ENCODE data around the gene PRAMEF20. TPM values are rescaled to one million over a fixed set of nuclear protein-coding genes. Genes with fewer than 3 reads are reported as not detected.
"Not testable (repeated sequence)": the region's sequence is repeated elsewhere in the genome, so short reads cannot be mapped to it uniquely, and the experiment has no call there.

Gene PRAMEF20
- total and polyA plus RNA-seq, 2 of the 4 experiments (the other 2 are of a cell fraction): not detected

GRCh38 chr1:13432251-13432650 lies 22.0 kb downstream of the PRAMEF20 start:
- no peaks in the 10 kb centered on the region for H4K20me1 ChIP-seq (ENCODE audit: insufficient read depth, low read length)
- H3K4me1 ChIP-seq (ENCODE audit: control insufficient read depth, insufficient read depth, low read length): no peaks in the 10 kb centered on the region
- no peak overlapping the region for H3K4ac ChIP-seq (ENCODE audit: low read depth, low read length)
- H4K91ac ChIP-seq (ENCODE audit: insufficient read depth, low read depth, low read length): no peak overlapping the region
- POLR2A ChIA-PET (ENCODE audit: unreplicated experiment): no interaction called here
- no peak overlapping the region for H2AFZ ChIP-seq (replicated peaks; ENCODE audit: low read length, poor library complexity)
- H3K14ac ChIP-seq (replicated peaks; ENCODE audit: low read depth, low read length): no peak overlapping the region
- no peak overlapping the region for H2AK9ac ChIP-seq (replicated peaks; ENCODE audit: low read depth, low read length, poor library complexity)
- no peak overlapping the region for H3K9ac ChIP-seq (ENCODE audit: low read depth, low read length)
- H3K9me1 ChIP-seq (ENCODE audit: insufficient read depth, low read length): no peaks in the 10 kb centered on the region
- CTCF ChIA-PET: no interaction called here
- H2BK5ac ChIP-seq (ENCODE audit: low read depth, low read length, poor library complexity, severe bottlenecking): no peak overlapping the region
- ATAC-seq (ENCODE audit: low read depth) (no peak), DNase-seq (no peak)
- no peak for TF ChIP-seq FOS (IDR thresholded peaks at IDR 0.05; ENCODE audit: low read depth, low read length)
- no peak for TF ChIP-seq MXI1 (IDR thresholded peaks at IDR 0.05; ENCODE audit: borderline replicate concordance, low read depth, low read length)
- no peak for TF ChIP-seq RAD21 (IDR thresholded peaks at IDR 0.05; ENCODE audit: low read length)
- intact Hi-C loops (cut with micrococcal nuclease): no loop called here
- dilution Hi-C loops (cut with HindIII; ENCODE audit: low sequenced_read_pairs, unreplicated experiment): no loop called here
- no peak overlapping the region for H2BK20ac ChIP-seq (ENCODE audit: low read depth, low read length)
- no peak overlapping the region for H3K18ac ChIP-seq (ENCODE audit: low read depth, low read length)
- H3K36me3 ChIP-seq (ENCODE audit: control insufficient read depth, insufficient read depth, low read length): no peaks in the 10 kb centered on the region
- WGBS, 2 experiments (ENCODE audit: extremely low coverage in 2 of 2, insufficient read length in 1 of 2): 80% methylated on average over 1 of the region's 3 CpGs; no CpG with 5 or more reads in 1 of the 2 experiments
- H2AK5ac ChIP-seq (ENCODE audit: low read depth, low read length): no peak overlapping the region
- H3K56ac ChIP-seq (ENCODE audit: extremely low read depth, insufficient read depth, low read length): no peak overlapping the region
- no peaks in the 10 kb centered on the region for H3K27me3 ChIP-seq (ENCODE audit: control insufficient read depth, insufficient read depth, low read length)
- no peak overlapping the region for H3K4me2 ChIP-seq (ENCODE audit: low read depth, low read length)
- no peak overlapping the region for H4K8ac ChIP-seq (ENCODE audit: low read depth in 2 of 2, low read length in 2 of 2)
- no peak overlapping the region for H3K27ac ChIP-seq (ENCODE audit: insufficient read depth, low read length)
- no TSS peak for BruUV-seq (replicated peaks)
- H2BK120ac ChIP-seq (ENCODE audit: low read depth, low read length): no peak overlapping the region
- no peaks in the 10 kb centered on the region for H3K79me1 ChIP-seq (ENCODE audit: low read depth in 1 of 2, low read length in 2 of 2)
- H4K5ac ChIP-seq (ENCODE audit: low read depth, low read length): no peak overlapping the region
- in situ Hi-C loops (cut with MboI; ENCODE audit: low sequenced_read_pairs): no loop called here
- H3K9me3 ChIP-seq (ENCODE audit: control insufficient read depth, insufficient read depth, low read length): peaks cover 19% of the 10 kb centered on the region; the same call in 1 of the 2 replicates
- H3K4me3 ChIP-seq (ENCODE audit: insufficient read depth, low read depth, low read length): no peak overlapping the region
- no peak overlapping the region for H2BK15ac ChIP-seq (ENCODE audit: low read depth, low read length)
- no peak overlapping the region for H3K23ac ChIP-seq (ENCODE audit: low read depth, low read length)

- H3K23ac ChIP-seq (ENCODE audit: low read depth, low read length); H3K27me3 ChIP-seq (ENCODE audit: control insufficient read depth, insufficient read depth, low read length); H2AK5ac ChIP-seq (ENCODE audit: low read depth, low read length); H4K20me1 ChIP-seq (ENCODE audit: insufficient read depth, low read length); intact Hi-C loops (cut with micrococcal nuclease); CTCF ChIA-PET; H3K4me1 ChIP-seq (ENCODE audit: control insufficient read depth, insufficient read depth, low read length); H3K27ac ChIP-seq (ENCODE audit: insufficient read depth, low read length); H4K8ac ChIP-seq (ENCODE audit: low read depth in 2 of 2, low read length in 2 of 2); ATAC-seq (ENCODE audit: low read depth); H3K14ac ChIP-seq (replicated peaks; ENCODE audit: low read depth, low read length); dilution Hi-C loops (cut with HindIII; ENCODE audit: low sequenced_read_pairs, unreplicated experiment); POLR2A ChIA-PET (ENCODE audit: unreplicated experiment); H4K5ac ChIP-seq (ENCODE audit: low read depth, low read length); H2BK15ac ChIP-seq (ENCODE audit: low read depth, low read length); H2BK20ac ChIP-seq (ENCODE audit: low read depth, low read length); H2AFZ ChIP-seq (replicated peaks; ENCODE audit: low read length, poor library complexity); H3K4ac ChIP-seq (ENCODE audit: low read depth, low read length); H2BK5ac ChIP-seq (ENCODE audit: low read depth, low read length, poor library complexity, severe bottlenecking); H3K18ac ChIP-seq (ENCODE audit: low read depth, low read length); H3K4me3 ChIP-seq (ENCODE audit: insufficient read depth, low read depth, low read length); H2BK120ac ChIP-seq (ENCODE audit: low read depth, low read length); H3K9ac ChIP-seq (ENCODE audit: low read depth, low read length); H3K36me3 ChIP-seq (ENCODE audit: control insufficient read depth, insufficient read depth, low read length); H3K79me1 ChIP-seq (ENCODE audit: low read depth in 1 of 2, low read length in 2 of 2); H3K9me1 ChIP-seq (ENCODE audit: insufficient read depth, low read length); H2AK9ac ChIP-seq (replicated peaks; ENCODE audit: low read depth, low read length, poor library complexity); H3K56ac ChIP-seq (ENCODE audit: extremely low read depth, insufficient read depth, low read length); BruUV-seq (replicated peaks); H3K4me2 ChIP-seq (ENCODE audit: low read depth, low read length); in situ Hi-C loops (cut with MboI; ENCODE audit: low sequenced_read_pairs); DNase-seq; H4K91ac ChIP-seq (ENCODE audit: insufficient read depth, low read depth, low read length): not testable (repeated sequence)
- H3K9me3 ChIP-seq (ENCODE audit: control insufficient read depth, insufficient read depth, low read length): peaks cover 23% of the 10 kb centered on the region
- 80% methylated on average over 10 of the region's 32 CpGs; no CpG with 5 or more reads in 1 of the 2 experiments for WGBS, 2 experiments (ENCODE audit: extremely low coverage in 2 of 2, insufficient read length in 1 of 2)
Measured at GRCh38 chr1:13433694-13434358, 23.6 kb downstream of the PRAMEF20 start.

Measured in IMR-90 (cell line).